ENCODE data around the gene SLC2A6.
"Not testable (repeated sequence)": the region's sequence is repeated elsewhere in the genome, so short reads cannot be mapped to it uniquely, and the experiment has no call there.

The SLC2A6 gene

GRCh38 chr9:133460405-133461175, 18.3 kb downstream of the SLC2A6 start:
- peak; percentile 95 for DNase-seq (ENCODE audit: low spot score)

GRCh38 chr9:133459476-133460404, 19.2 kb downstream of the SLC2A6 start, which contains the start of gene CACFD1:
TSS of gene CACFD1 (plus strand) at chr9:133459978. CDS start at chr9:133460067, 89 bp downstream.
- DNase-seq (ENCODE audit: low spot score): peak; percentile 99

DNA sequence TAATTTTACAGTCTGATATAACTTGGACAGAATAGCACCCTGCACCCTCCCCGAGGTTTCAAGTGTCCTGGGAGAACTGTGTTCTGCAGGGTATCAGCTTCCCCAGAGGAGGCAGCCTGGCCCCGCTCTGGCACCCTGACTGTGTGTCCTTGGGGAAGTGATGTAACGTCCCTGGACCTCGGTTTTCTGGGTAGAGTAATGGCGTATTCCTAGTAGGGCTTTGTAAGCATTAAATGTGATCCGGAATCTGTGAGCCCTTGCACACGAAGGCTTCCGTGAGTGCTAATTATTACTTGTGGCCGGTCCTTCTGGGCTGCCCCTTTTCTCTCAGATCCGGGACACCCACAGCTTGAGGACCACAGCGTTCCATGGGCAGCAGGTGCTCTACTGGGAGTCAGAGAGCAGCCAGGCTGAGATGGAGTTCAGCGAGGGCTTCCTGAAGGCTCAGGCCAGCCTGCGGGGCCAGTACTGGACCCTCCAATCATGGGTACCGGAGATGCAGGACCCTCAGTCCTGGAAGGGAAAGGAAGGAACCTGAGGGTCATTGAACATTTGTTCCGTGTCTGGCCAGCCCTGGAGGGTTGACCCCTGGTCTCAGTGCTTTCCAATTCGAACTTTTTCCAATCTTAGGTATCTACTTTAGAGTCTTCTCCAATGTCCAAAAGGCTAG, 20.1 kb downstream of the SLC2A6 start:
- DNase-seq (ENCODE audit: low spot score): no peak

GRCh38 chr9:133457748-133458147, 21.2 kb downstream of the SLC2A6 start:
- no peak for DNase-seq (ENCODE audit: low spot score)

DNA sequence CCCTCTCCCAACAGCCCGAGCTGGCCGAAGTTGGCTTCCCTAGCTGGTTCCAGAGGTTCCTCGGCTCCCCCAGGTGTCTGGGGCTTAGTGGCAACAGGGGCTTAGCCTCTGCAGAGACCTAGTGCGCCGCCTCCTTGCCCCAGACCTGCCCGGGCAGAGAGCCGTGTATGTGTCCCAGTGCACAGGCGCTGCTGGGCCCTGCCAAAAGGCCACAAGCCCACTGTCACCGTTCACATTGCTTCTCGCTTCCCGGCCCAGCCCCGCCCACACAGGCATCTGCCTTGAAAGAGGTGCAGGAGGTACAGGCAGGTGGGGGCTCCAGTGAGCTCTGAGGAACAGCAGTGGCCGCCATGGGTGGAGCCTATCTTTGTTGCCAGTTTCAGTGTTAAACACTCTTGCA, 21.7 kb downstream of the SLC2A6 start:
- no peak for DNase-seq (ENCODE audit: low spot score)

DNA sequence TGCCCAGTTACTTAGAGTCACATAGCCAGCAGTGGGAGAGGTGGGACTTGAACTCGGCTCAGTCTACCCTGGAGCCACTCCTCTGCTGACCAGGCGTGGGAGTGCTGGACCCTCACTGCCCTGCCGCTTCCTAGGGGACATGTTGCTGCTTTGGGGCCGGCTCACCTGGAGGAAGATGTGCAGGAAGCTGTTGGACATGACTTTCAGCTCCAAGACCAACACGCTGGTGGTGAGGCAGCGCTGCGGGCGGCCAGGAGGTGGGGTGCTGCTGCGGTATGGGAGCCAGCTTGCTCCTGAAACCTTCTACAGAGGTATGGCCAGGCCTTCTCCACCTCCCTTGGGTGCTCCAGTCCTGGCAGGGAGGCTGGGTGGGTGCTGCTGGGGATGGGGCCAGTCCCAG, 22.5 kb downstream of the SLC2A6 start:
- no peak for DNase-seq (ENCODE audit: low spot score)

GRCh38 chr9:133455936-133456335, 23.0 kb downstream of the SLC2A6 start:
- no peak for DNase-seq (ENCODE audit: low spot score)

GRCh38 chr9:133454943-133455673, 23.8 kb downstream of the SLC2A6 start:
- DNase-seq (ENCODE audit: low spot score): no peak

GRCh38 chr9:133454325-133454724, 24.6 kb downstream of the SLC2A6 start:
- no peak for DNase-seq (ENCODE audit: low spot score)

DNA sequence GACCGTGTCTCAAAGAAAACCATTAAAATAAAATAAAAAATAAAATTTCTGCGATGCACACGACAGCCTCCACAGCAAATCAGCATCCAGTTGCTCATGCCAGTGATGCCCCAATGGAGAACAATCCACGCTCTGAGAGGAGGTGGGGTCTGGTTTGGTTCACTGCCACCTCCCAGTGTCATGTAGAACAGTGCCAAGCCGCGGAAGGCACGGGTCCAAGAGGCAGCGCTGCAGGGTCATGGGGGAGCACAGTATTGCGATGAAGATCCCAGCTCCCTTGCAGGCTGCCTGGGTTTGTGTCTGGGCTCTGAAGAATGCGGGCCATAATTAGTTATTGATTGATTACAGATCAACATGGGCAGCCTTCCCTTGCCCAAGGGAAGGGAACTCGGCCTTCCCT, 25.2 kb downstream of the SLC2A6 start:
- no peak for DNase-seq (ENCODE audit: low spot score)

DNA sequence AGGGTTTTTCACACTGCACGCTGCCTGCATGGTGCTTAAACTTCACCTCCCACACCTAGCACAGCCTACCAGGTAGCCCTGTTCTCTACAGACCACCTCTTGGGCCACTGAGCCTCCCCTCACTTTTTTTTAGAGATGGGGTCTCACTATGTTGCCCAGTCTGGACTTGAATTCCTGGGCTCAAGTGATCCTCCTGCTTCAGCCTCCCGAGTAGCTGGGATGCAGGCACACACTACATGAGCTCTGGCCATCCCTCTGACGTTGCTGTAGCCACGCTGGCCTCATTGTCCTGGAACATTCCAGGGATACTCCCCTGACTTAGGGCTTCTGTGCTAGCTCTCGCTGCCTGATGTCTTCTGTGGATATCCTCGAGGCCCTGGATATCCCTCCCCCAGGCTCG, 26.3 kb downstream of the SLC2A6 start:
- no peak for DNase-seq (ENCODE audit: low spot score)

DNA sequence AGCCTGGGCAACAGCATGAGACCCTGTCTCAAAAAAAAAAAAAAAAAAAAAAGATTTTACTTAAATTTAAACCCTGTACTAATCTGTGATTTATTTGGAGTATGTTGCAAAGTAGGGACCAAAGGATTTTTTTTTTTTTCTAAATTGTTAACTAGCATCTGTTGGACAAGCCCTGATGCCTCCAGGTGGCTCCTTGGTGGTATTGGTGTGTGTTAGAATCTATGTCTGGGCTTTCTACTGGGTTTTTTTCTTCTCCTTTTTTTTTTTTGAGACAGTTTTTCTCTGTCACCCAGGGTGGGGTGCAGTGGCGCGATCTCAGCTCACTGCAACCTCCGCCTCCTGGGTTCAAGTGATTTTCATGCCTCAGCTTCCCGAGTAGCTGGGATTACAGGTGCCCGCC, 27.0 kb downstream of the SLC2A6 start:
- not testable (repeated sequence) for DNase-seq (ENCODE audit: low spot score)

DNA sequence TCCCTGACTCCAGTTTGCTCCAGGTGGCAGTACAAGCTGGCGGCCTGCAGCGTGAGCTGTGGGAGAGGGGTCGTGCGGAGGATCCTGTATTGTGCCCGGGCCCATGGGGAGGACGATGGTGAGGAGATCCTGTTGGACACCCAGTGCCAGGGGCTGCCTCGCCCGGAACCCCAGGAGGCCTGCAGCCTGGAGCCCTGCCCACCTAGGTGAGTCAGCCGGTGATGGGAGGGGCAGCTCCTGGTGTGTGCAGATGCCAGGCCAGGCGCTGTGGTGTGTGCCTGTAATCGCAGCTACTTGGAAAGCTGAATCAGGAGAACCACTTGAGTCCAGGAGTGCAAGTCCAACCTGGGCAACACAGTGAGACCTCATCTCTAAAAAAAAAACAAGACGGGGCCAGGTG, 29.1 kb downstream of the SLC2A6 start:
- DNase-seq (ENCODE audit: low spot score): no peak

GRCh38 chr9:133448487-133448972, 30.4 kb downstream of the SLC2A6 start:
- no peak for DNase-seq (ENCODE audit: low spot score)

DNA sequence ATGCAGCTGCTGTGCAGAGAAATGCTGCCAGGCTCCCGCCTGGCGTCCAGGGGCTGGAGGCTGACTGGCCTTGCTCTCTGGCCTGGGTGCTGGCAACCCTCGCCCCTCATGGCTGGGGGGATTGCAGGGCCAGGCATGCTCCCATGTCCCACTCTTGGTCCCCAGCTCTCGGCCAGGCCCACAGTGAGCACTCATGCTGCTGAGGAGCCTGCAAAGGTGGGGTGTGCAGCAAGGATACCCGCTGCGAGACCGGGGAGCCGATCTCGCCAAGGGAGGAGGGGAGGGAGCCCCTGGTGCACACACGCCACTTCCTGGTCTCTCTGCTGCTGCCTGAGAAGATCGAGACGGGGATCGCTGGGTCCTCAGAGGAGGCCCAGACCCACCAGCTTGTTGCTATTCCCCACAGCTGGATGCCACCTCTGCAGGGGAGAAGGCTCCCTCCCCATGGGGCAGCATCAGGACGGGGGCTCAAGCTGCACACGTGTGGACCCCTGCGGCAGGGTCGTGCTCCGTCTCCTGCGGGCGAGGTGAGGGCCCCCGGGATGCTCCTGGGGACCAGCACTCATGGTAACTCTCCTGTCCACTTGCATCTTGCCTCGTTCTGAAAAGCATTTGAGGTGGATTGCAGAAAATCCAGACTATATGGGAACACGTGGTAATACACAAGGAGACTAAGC, 33.5 kb downstream of the SLC2A6 start:
- DNase-seq (ENCODE audit: low spot score): no peak

DNA sequence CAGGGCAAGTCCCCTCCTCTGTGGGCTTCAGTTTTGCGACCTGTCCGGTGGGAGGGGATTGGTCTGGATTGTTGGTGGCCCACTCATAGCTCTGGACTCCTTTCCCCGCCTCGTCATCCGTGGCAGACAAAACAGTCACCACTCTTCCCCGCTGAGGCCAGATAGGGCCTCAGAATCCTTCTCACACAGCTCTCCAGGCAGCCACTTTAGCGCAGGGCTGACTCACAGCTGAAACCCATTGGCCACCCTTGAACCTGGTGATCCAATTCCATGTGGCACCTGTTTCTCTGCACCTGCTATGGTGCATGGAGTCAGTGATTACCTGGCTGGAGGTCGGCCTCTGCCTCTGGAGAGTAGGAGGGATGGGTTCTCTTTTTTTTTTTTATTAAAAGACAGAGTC, 34.9 kb downstream of the SLC2A6 start:
- no peak for DNase-seq (ENCODE audit: low spot score)

DNA sequence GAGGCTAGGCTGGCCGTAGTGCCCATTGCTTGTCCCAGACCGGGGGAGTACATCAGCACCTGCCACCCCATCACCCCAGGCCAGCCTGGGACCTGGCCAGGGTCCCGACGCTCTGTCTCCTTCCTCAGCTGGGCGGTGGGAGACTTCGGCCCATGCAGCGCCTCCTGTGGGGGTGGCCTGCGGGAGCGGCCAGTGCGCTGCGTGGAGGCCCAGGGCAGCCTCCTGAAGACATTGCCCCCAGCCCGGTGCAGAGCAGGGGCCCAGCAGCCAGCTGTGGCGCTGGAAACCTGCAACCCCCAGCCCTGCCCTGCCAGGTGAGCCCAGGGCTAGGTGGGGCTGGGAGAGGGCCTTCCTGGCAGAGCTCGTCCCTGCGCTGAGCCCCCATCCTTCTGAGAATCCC, 35.7 kb downstream of the SLC2A6 start:
- DNase-seq (ENCODE audit: low spot score): no peak

DNA sequence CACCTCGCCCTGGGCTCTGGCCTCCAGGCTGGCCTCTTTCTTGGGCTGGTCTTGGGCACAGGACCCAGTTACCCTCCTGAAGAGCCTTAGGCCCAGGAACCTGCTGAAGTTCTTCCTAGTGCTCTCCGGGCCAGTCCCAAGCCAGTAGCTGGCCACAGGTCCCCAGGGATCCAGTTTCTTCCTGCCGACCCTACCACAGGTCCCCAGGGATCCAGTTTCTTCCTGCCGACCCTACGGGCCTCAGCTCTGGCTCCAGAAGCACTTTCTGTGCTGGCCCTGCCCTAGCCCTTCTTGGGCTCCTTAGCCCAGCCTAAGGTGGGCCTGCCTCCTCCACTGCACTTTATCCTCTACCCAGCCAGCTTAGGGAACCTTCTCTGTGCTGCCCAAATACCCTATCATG, 37.3 kb downstream of the SLC2A6 start:
- DNase-seq (ENCODE audit: low spot score): no peak

DNA sequence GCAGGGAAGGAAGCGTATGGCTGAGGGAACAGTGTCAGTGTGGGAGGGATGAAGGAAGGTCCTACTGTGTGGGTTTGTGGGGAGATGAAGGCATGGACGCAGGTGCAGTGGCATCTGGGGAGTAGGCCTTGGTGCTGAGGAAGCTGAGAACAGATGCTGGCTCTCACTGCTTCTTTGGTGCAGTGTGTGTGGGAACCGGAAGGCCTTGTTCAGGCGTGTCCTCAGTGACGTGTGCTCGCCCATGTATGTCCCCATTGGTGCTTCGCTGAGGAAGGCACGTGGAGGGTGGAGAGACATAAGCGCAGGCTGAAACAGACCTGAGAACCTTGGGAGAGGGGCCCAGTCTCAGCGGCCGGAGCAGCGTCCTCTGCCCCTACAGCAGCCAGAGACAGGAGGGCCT, 38.0 kb downstream of the SLC2A6 start:
- DNase-seq (ENCODE audit: low spot score): no peak

- no peak for DNase-seq (ENCODE audit: low spot score)
Measured at GRCh38 chr9:133439337-133439736, 39.6 kb downstream of the SLC2A6 start.
